Measurements from ENCODE around the gene KIF26B.
"Not testable (repeated sequence)": the region's sequence is repeated elsewhere in the genome, so short reads cannot be mapped to it uniquely, and the experiment has no call there.

DNA sequence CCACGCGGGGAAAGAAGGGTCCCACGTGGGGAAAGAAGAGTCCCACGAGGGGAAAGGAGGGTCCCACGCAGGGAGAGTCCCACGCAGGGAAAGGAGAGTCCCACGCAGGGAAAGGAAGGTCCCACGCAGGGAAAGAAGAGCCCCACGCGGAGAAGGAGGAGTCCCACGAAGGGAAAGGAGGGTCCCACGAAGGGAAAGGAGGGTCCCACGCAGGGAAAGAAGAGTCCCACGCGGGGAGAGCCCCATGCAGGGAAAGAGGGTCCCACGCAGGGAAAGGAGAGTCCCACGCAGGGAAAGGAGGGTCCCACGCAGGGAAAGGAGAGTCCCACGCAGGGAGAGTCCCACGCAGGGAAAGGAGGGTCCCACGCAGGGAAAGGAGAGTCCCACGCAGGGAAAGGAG is 180.9 kb downstream of the KIF26B start:
- not testable (repeated sequence) for TF ChIP-seq TAF1 (IDR thresholded peaks at IDR 0.05; ENCODE audit: borderline replicate concordance, low read depth, low read length); EP300 (IDR thresholded peaks at IDR 0.05; ENCODE audit: borderline replicate concordance in 1 of 2, low read depth in 1 of 2, low read length in 1 of 2); CHD2 (IDR thresholded peaks at IDR 0.05; ENCODE audit: low read length, partially characterized antibody); POLR2AphosphoS5 (IDR thresholded peaks at IDR 0.05; ENCODE audit: low read depth, low read length); TEAD4 (IDR thresholded peaks at IDR 0.05; ENCODE audit: borderline replicate concordance, insufficient read depth); SIN3A (IDR thresholded peaks at IDR 0.05; ENCODE audit: borderline replicate concordance, low read depth, low read length); RXRA (IDR thresholded peaks at IDR 0.05; ENCODE audit: borderline replicate concordance, low read depth); EZH2phosphoT487 (IDR thresholded peaks at IDR 0.05; ENCODE audit: borderline replicate concordance, low read depth); NRF1 (IDR thresholded peaks at IDR 0.05; ENCODE audit: low read depth, low read length); RAD21 (IDR thresholded peaks at IDR 0.05; ENCODE audit: low read length)
- TF ChIP-seq, protein P1, sequence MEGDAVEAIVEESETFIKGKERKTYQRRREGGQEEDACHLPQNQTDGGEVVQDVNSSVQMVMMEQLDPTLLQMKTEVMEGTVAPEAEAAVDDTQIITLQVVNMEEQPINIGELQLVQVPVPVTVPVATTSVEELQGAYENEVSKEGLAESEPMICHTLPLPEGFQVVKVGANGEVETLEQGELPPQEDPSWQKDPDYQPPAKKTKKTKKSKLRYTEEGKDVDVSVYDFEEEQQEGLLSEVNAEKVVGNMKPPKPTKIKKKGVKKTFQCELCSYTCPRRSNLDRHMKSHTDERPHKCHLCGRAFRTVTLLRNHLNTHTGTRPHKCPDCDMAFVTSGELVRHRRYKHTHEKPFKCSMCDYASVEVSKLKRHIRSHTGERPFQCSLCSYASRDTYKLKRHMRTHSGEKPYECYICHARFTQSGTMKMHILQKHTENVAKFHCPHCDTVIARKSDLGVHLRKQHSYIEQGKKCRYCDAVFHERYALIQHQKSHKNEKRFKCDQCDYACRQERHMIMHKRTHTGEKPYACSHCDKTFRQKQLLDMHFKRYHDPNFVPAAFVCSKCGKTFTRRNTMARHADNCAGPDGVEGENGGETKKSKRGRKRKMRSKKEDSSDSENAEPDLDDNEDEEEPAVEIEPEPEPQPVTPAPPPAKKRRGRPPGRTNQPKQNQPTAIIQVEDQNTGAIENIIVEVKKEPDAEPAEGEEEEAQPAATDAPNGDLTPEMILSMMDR (IDR thresholded peaks at IDR 0.05), result not testable (repeated sequence)
- TF ChIP-seq, protein P2, sequence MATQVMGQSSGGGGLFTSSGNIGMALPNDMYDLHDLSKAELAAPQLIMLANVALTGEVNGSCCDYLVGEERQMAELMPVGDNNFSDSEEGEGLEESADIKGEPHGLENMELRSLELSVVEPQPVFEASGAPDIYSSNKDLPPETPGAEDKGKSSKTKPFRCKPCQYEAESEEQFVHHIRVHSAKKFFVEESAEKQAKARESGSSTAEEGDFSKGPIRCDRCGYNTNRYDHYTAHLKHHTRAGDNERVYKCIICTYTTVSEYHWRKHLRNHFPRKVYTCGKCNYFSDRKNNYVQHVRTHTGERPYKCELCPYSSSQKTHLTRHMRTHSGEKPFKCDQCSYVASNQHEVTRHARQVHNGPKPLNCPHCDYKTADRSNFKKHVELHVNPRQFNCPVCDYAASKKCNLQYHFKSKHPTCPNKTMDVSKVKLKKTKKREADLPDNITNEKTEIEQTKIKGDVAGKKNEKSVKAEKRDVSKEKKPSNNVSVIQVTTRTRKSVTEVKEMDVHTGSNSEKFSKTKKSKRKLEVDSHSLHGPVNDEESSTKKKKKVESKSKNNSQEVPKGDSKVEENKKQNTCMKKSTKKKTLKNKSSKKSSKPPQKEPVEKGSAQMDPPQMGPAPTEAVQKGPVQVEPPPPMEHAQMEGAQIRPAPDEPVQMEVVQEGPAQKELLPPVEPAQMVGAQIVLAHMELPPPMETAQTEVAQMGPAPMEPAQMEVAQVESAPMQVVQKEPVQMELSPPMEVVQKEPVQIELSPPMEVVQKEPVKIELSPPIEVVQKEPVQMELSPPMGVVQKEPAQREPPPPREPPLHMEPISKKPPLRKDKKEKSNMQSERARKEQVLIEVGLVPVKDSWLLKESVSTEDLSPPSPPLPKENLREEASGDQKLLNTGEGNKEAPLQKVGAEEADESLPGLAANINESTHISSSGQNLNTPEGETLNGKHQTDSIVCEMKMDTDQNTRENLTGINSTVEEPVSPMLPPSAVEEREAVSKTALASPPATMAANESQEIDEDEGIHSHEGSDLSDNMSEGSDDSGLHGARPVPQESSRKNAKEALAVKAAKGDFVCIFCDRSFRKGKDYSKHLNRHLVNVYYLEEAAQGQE (IDR thresholded peaks at IDR 0.05; ENCODE audit: low read depth, low read length), result not testable (repeated sequence)

Measured in SK-N-SH (cell line).